Keratinocyte (primary cell): ENCODE results near the gene PSMD8. TPM values are rescaled to one million over a fixed set of nuclear protein-coding genes. Genes with fewer than 3 reads are reported as not detected.

Source experiments
- DNase-seq: peaks from one replicate; pipeline ENCODE4 v3.0.0-alpha.2; 2011; ENCODE audit warnings: low read depth, missing footprints, low spot score
- FAIRE-seq: peaks from 2 replicates; lab custom pipeline; 2011; peaks lifted over from hg19 to GRCh38; lab: Jason Lieb, UNC
- H2AFZ ChIP-seq: 2 replicates; pipeline ENCODE4 v1.6.0; 2012; ENCODE audit warnings: low read length, control low read depth, inconsistent platforms; ENCODE audit not compliant: control insufficient read depth
- H3K27ac ChIP-seq: 2 replicates; pipeline ENCODE4 v1.5.1; 2011; ENCODE audit warnings: low read length; ENCODE audit not compliant: control insufficient read depth, insufficient read depth
- H3K27me3 ChIP-seq: 3 replicates; pipeline ENCODE4 v1.6.0; 2011; ENCODE audit warnings: low read length; ENCODE audit not compliant: control insufficient read depth, insufficient read depth; ENCODE audit errors: extremely low read depth
- H3K36me3 ChIP-seq, 2 experiments: 2 replicates in 1 of 2; 3 replicates in 1 of 2; pipeline ENCODE4 v1.5.1; 2011; ENCODE audit warnings: low read length in 2 of 2, mild to moderate bottlenecking in 1 of 2; ENCODE audit not compliant: control insufficient read depth in 2 of 2, insufficient read depth in 2 of 2; ENCODE audit errors: extremely low read depth in 1 of 2
- H3K4me1 ChIP-seq: 3 replicates; pipeline ENCODE4 v1.5.1; 2011; ENCODE audit warnings: low read length; ENCODE audit not compliant: control insufficient read depth, insufficient read depth; ENCODE audit errors: extremely low read depth
- H3K4me2 ChIP-seq: 3 replicates; pipeline ENCODE4 v1.6.0; 2011; ENCODE audit warnings: low read depth, low read length; ENCODE audit not compliant: control insufficient read depth, insufficient read depth; ENCODE audit errors: extremely low read depth
- H3K4me3 ChIP-seq, 3 experiments: fragments of 200-600 bp in 1 of 3; sonication (generic) in 1 of 3; 2 replicates in 2 of 3; 3 replicates in 1 of 3; pipeline ENCODE4 v1.5.1; 2011 to 2016; ENCODE audit warnings: low read length in 3 of 3, mild to moderate bottlenecking in 3 of 3, control low read depth in 2 of 3, inconsistent platforms in 1 of 3, low read depth in 1 of 3, mixed read lengths in 1 of 3, mixed run types in 1 of 3, moderate library complexity in 1 of 3; ENCODE audit not compliant: control insufficient read depth in 2 of 3, insufficient read depth in 2 of 3; ENCODE audit errors: extremely low read depth in 1 of 3
- H3K79me2 ChIP-seq: 2 replicates; pipeline ENCODE4 v1.6.0; 2012; ENCODE audit warnings: low read length; ENCODE audit not compliant: control insufficient read depth, insufficient read depth
- H3K9ac ChIP-seq: 3 replicates; pipeline ENCODE4 v1.6.0; 2011; ENCODE audit warnings: low read length; ENCODE audit not compliant: control insufficient read depth, insufficient read depth; ENCODE audit errors: extremely low read depth
- H3K9me1 ChIP-seq: 3 replicates; pipeline ENCODE4 v1.6.0; 2011; ENCODE audit warnings: low read length; ENCODE audit not compliant: control insufficient read depth, insufficient read depth; ENCODE audit errors: extremely low read depth
- H3K9me3 ChIP-seq: 2 replicates; pipeline ENCODE4 v1.5.1; 2012; ENCODE audit warnings: low read depth, low read length; ENCODE audit not compliant: control insufficient read depth
- H4K20me1 ChIP-seq: 3 replicates; pipeline ENCODE4 v1.6.0; 2011; ENCODE audit warnings: low read length; ENCODE audit not compliant: control insufficient read depth, insufficient read depth; ENCODE audit errors: extremely low read depth
- EZH2 ChIP-seq: IDR thresholded peaks from one replicate; pipeline ENCODE4 v1.6.1; 2012; ENCODE audit warnings: inconsistent platforms, mild to moderate bottlenecking, low read length, moderate library complexity
- dilution Hi-C: fragments of 300-500 bp; cut with MboI; formaldehyde crosslinking; loops from one replicate; pipeline ENCODE4 v1.7.0; 2020; ENCODE audit warnings: low sequenced_read_pairs; ENCODE audit not compliant: extremely low pct_ligation_motif_present
- polyA plus RNA-seq, 5 experiments: library from polyadenylated mRNA; depleted of rRNA in 3 of 5; stranded (reverse) in 3 of 5; stranded (forward) in 1 of 5; unstranded in 1 of 5; fragments of >200 nt; gene quantifications; 1 replicate in 1 of 5; 2 replicates in 3 of 5; 3 replicates in 1 of 5; pipeline versions ENCODE4 v1.2.1 to v1.2.3, GENCODE V29; 2011 to 2012; ENCODE audit warnings: missing spikeins in 2 of 5, low read depth in 1 of 5, low replicate concordance in 1 of 5
- TF ChIP-seq, protein P1 (sequence below), 3 experiments: IDR thresholded peaks in 1 of 3; conservative IDR thresholded peaks in 1 of 3; optimal IDR thresholded peaks in 1 of 3; 2 replicates in 2 of 3; 3 replicates in 1 of 3; pipeline versions ENCODE3 to v1.5.1; 2011; ENCODE audit warnings: low read length in 3 of 3, mild to moderate bottlenecking in 3 of 3, moderate library complexity in 2 of 3, control low read depth in 1 of 3, inconsistent platforms in 1 of 3; ENCODE audit not compliant: insufficient read depth in 2 of 3; ENCODE audit errors: extremely low read depth in 1 of 3

PSMD8 gene
- polyA plus RNA-seq, 1 donor (not counting 4 experiments of a cell fraction or from before 2014, with no cell fraction given), result 346 TPM

DNA sequence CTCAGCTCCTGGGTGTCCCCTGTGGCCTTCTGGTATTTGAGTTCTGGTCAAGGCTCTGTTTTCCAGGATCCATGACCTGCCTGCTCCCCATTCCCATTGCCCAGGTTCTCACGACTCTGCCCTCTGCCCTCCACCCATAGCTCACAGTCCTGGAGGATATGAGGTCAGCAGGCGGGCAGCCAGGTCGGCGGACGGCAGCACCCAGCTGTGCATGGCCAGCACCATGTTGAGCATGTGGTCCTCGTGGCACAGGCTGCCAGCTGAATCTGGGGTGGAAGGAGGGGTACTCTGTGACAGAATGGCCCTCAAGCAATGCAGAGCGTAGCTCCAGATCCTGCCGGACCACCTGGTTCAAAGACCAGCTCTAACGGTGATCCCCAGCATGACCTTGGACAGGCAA lies 46.6 kb downstream of the PSMD8 start:
- peaks cover 9% of the 10 kb centered on the region for H3K4me1 ChIP-seq
- H3K9ac ChIP-seq, result no peak overlapping the region
- H3K36me3 ChIP-seq, result no peaks in the 10 kb centered on the region
- no peak overlapping the region for H3K27ac ChIP-seq
- FAIRE-seq (no peak), DNase-seq (no peak)
- no peaks in the 10 kb centered on the region for H3K79me2 ChIP-seq
- no peak overlapping the region for H3K4me3 ChIP-seq
- H3K9me3 ChIP-seq, result no peaks in the 10 kb centered on the region
- no peaks in the 10 kb centered on the region for H4K20me1 ChIP-seq
- H3K4me2 ChIP-seq, result no peak overlapping the region
- dilution Hi-C loops, result no loop called here
- no peaks in the 10 kb centered on the region for H3K9me1 ChIP-seq
- peaks cover 13% of the 10 kb centered on the region for H3K27me3 ChIP-seq
- no peak overlapping the region for H2AFZ ChIP-seq
- TF ChIP-seq EZH2, result no peak
- TF ChIP-seq, protein P1, sequence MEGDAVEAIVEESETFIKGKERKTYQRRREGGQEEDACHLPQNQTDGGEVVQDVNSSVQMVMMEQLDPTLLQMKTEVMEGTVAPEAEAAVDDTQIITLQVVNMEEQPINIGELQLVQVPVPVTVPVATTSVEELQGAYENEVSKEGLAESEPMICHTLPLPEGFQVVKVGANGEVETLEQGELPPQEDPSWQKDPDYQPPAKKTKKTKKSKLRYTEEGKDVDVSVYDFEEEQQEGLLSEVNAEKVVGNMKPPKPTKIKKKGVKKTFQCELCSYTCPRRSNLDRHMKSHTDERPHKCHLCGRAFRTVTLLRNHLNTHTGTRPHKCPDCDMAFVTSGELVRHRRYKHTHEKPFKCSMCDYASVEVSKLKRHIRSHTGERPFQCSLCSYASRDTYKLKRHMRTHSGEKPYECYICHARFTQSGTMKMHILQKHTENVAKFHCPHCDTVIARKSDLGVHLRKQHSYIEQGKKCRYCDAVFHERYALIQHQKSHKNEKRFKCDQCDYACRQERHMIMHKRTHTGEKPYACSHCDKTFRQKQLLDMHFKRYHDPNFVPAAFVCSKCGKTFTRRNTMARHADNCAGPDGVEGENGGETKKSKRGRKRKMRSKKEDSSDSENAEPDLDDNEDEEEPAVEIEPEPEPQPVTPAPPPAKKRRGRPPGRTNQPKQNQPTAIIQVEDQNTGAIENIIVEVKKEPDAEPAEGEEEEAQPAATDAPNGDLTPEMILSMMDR (optimal IDR thresholded peaks at IDR 0.05 in 1 of 3, IDR thresholded peaks at IDR 0.05 in 1 of 3, conservative IDR thresholded peaks at IDR 0.05 in 1 of 3; ENCODE audit: extremely low read depth in 1 of 3, insufficient read depth in 2 of 3, low read length in 3 of 3), result no peak

DNA sequence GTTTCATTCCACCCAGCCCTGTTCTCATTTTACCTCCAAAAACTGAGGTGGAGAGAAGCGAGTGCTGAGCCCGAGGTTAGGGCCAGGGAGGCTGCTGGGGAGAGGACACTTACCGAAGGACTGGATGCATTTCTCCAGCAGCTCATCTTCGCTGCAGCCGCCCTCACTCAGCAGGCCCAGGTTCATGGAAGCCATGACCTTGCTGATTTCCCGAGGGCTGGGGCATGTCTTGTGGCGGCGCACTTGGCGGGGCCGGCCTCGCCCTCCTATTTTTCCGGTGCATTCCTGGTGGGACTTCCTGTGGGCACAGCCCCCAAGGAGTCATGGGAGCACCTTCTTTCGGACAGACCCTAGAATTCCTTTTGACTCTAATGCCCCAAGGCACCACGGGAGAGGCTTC lies 47.5 kb downstream of the PSMD8 start:
- Histone ChIP-seq H3K27me3 (peaks cover 13% of the 10 kb centered on the region), H3K9me3 (no peaks in the 10 kb centered on the region), H4K20me1 (no peaks in the 10 kb centered on the region), H3K9ac (no peak overlapping the region), H3K4me2 (no peak overlapping the region), H3K4me3 (no peak overlapping the region), H3K27ac (no peak overlapping the region), H2AFZ (no peak overlapping the region), H3K9me1 (no peaks in the 10 kb centered on the region), H3K79me2 (no peaks in the 10 kb centered on the region), H3K4me1 (peaks cover 9% of the 10 kb centered on the region), H3K36me3 (no peaks in the 10 kb centered on the region)
- dilution Hi-C loops, result no loop called here
- FAIRE-seq (no peak), DNase-seq (no peak)
- TF ChIP-seq, protein P1 (optimal IDR thresholded peaks at IDR 0.05 in 1 of 3, IDR thresholded peaks at IDR 0.05 in 1 of 3, conservative IDR thresholded peaks at IDR 0.05 in 1 of 3; ENCODE audit: extremely low read depth in 1 of 3, insufficient read depth in 2 of 3, low read length in 3 of 3), result no peak
- TF ChIP-seq EZH2, result no peak
